SK-N-SH treated with all-trans-retinoic acid at 6 μM for 48 hours (cell line): ENCODE data around the gene ROBO2.

Experiments used
- ATAC-seq: fragments of 200-7000 bp; cut with Tn5 transposase; 3 replicates; pipeline ENCODE4 v1.9.1; 2020; ENCODE audit warnings: mild to moderate bottlenecking, moderate library complexity
- ARNTL ChIP-seq: fragments of 450-650 bp; formaldehyde crosslinking; IDR thresholded peaks from 2 replicates; pipeline ENCODE4 v1.5.0; 2020; ENCODE audit warnings: low read depth, mild to moderate bottlenecking, moderate library complexity, borderline replicate concordance
- CSDC2 ChIP-seq: fragments of 250-450 bp; sonication (Bioruptor Pico); IDR thresholded peaks from 2 replicates; pipeline ENCODE4 v1.5.0; 2020; ENCODE audit warnings: mild to moderate bottlenecking, moderate library complexity
- GLIS3 ChIP-seq: fragments of 250-450 bp; sonication (Bioruptor Pico); IDR thresholded peaks from 2 replicates; pipeline ENCODE4 v1.5.0; 2020; ENCODE audit warnings: mild to moderate bottlenecking, moderate library complexity
- ISL1 ChIP-seq: fragments of 250-450 bp; sonication (Bioruptor Pico); IDR thresholded peaks from 2 replicates; pipeline ENCODE4 v2.1.2; 2022; ENCODE audit warnings: mild to moderate bottlenecking, moderate library complexity
- OSR1 ChIP-seq: fragments of 250-450 bp; sonication (Bioruptor Pico); IDR thresholded peaks from 2 replicates; pipeline ENCODE4 v1.8.0; 2022; ENCODE audit warnings: moderate library complexity, mild to moderate bottlenecking, inconsistent platforms
- PPARA ChIP-seq: fragments of 250-450 bp; sonication (Bioruptor Pico); IDR thresholded peaks from 2 replicates; pipeline ENCODE4 v1.5.0; 2020; ENCODE audit warnings: mild to moderate bottlenecking, borderline replicate concordance
- RARB ChIP-seq: fragments of 250-450 bp; sonication (Bioruptor Pico); IDR thresholded peaks from 2 replicates; pipeline ENCODE4 v1.8.0; 2021; ENCODE audit warnings: mild to moderate bottlenecking, moderate library complexity
- SNAI2 ChIP-seq: fragments of 250-450 bp; sonication (Bioruptor Pico); IDR thresholded peaks from 2 replicates; pipeline ENCODE4 v1.5.0; 2020; ENCODE audit warnings: mild to moderate bottlenecking, moderate library complexity
- TCF4 ChIP-seq: fragments of 250-450 bp; sonication (Bioruptor Pico); IDR thresholded peaks from 2 replicates; pipeline ENCODE4 v1.8.0; 2021; ENCODE audit warnings: mild to moderate bottlenecking, moderate library complexity, borderline replicate concordance
- TOX ChIP-seq: fragments of 250-450 bp; sonication (Bioruptor Pico); IDR thresholded peaks from 2 replicates; pipeline ENCODE4 v1.8.0; 2021; ENCODE audit warnings: mild to moderate bottlenecking, moderate library complexity, borderline replicate concordance
- ZC3H10 ChIP-seq: fragments of 250-450 bp; sonication (Bioruptor Pico); IDR thresholded peaks from 2 replicates; pipeline ENCODE4 v1.5.1; 2021; ENCODE audit warnings: mild to moderate bottlenecking, moderate library complexity
- ZFP3 ChIP-seq: fragments of 250-450 bp; sonication (Bioruptor Pico); IDR thresholded peaks from 2 replicates; pipeline ENCODE4 v1.5.0; 2020; ENCODE audit warnings: mild to moderate bottlenecking, moderate library complexity
- ZFP30 ChIP-seq: fragments of 450-650 bp; formaldehyde crosslinking; IDR thresholded peaks from 2 replicates; pipeline ENCODE4 v1.5.0; 2022; ENCODE audit warnings: mild to moderate bottlenecking, moderate library complexity
- ZNF565 ChIP-seq: fragments of 450-650 bp; formaldehyde crosslinking; conservative IDR thresholded peaks from 2 replicates; pipeline ENCODE4 v1.5.0; 2020; ENCODE audit warnings: low read depth, mild to moderate bottlenecking, moderate library complexity
- ZNF70 ChIP-seq: fragments of 450-650 bp; formaldehyde crosslinking; IDR thresholded peaks from 2 replicates; pipeline ENCODE4 v1.5.0; 2020; ENCODE audit warnings: mild to moderate bottlenecking, moderate library complexity
- ZNF8 ChIP-seq: fragments of 450-650 bp; formaldehyde crosslinking; IDR thresholded peaks from 2 replicates; pipeline ENCODE4 v1.5.0; 2020; ENCODE audit warnings: mild to moderate bottlenecking, moderate library complexity
- TF ChIP-seq, protein P1 (sequence below): fragments of 250-450 bp; sonication (Bioruptor Pico); IDR thresholded peaks from 2 replicates; pipeline ENCODE4 v1.5.1; 2021; ENCODE audit warnings: mild to moderate bottlenecking, moderate library complexity
- TF ChIP-seq, protein P2 (sequence below): fragments of 250-450 bp; sonication (Bioruptor Pico); IDR thresholded peaks from 2 replicates; pipeline ENCODE4 v1.8.0; 2021; ENCODE audit warnings: low read depth, mild to moderate bottlenecking, moderate library complexity, borderline replicate concordance
- TF ChIP-seq, protein P3 (sequence below): fragments of 250-450 bp; sonication (Bioruptor Pico); IDR thresholded peaks from 2 replicates; pipeline ENCODE4 v1.8.0; 2020; ENCODE audit warnings: mild to moderate bottlenecking, moderate library complexity, borderline replicate concordance
- TF ChIP-seq, protein P4 (sequence below): fragments of 250-450 bp; sonication (Bioruptor Pico); IDR thresholded peaks from 2 replicates; pipeline ENCODE4 v1.5.0; 2020; ENCODE audit warnings: mild to moderate bottlenecking, moderate library complexity
- TF ChIP-seq, protein P5 (sequence below): fragments of 250-450 bp; sonication (Bioruptor Pico); IDR thresholded peaks from 2 replicates; pipeline ENCODE4 v1.5.1; 2020; ENCODE audit warnings: low read depth, mild to moderate bottlenecking, moderate library complexity

ROBO2 gene

DNA sequence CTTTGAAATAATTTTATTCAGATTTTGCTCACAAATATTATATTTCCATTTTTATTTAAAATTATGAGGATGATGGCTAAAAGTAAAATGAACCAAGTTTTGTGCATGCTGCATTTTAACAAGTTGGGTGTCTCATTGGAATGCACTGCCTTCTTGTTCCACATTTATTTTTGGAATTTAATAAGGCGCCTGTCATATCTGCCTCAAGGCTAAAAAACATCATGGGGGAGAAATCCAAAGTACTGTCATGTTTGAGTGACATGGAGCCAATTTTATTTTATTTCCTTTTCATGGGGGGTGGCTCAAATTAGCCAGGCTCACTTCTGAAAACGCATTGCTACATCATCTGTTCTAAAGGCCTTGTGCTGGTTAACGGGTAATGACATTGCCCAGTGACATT is 205.1 kb downstream of the ROBO2 start:
- no peak for ATAC-seq

DNA sequence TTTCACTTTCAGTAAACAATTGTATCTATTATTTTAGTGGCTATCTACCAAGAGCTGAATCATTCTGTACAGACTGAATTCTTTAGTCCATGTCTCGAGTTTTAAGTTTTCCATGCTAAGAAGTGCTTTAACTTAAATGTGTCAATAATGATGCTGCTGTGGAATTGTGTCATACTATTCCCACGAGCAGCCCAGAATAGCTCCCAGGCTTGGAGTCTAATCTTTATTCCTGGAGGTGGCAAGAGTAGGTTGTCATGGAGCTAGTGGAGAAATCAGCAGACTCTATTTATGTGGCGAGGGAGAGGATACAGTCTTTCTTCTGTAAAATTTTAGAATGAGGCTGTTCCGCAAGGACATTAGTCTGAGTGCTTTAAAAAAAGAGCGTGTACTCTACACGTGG is 207.2 kb downstream of the ROBO2 start:
- ATAC-seq = no peak
- TF ChIP-seq ZNF70 (CRISPR knock-in tag) (no peak), ARNTL (CRISPR knock-in tag) (no peak), TOX (CRISPR knock-in tag) (no peak), ZC3H10 (CRISPR knock-in tag) (no peak)
- TF ChIP-seq, protein P1, sequence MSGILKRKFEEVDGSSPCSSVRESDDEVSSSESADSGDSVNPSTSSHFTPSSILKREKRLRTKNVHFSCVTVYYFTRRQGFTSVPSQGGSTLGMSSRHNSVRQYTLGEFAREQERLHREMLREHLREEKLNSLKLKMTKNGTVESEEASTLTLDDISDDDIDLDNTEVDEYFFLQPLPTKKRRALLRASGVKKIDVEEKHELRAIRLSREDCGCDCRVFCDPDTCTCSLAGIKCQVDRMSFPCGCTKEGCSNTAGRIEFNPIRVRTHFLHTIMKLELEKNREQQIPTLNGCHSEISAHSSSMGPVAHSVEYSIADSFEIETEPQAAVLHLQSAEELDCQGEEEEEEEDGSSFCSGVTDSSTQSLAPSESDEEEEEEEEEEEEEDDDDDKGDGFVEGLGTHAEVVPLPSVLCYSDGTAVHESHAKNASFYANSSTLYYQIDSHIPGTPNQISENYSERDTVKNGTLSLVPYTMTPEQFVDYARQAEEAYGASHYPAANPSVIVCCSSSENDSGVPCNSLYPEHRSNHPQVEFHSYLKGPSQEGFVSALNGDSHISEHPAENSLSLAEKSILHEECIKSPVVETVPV (CRISPR knock-in tag) = no peak
- TF ChIP-seq, protein P2, sequence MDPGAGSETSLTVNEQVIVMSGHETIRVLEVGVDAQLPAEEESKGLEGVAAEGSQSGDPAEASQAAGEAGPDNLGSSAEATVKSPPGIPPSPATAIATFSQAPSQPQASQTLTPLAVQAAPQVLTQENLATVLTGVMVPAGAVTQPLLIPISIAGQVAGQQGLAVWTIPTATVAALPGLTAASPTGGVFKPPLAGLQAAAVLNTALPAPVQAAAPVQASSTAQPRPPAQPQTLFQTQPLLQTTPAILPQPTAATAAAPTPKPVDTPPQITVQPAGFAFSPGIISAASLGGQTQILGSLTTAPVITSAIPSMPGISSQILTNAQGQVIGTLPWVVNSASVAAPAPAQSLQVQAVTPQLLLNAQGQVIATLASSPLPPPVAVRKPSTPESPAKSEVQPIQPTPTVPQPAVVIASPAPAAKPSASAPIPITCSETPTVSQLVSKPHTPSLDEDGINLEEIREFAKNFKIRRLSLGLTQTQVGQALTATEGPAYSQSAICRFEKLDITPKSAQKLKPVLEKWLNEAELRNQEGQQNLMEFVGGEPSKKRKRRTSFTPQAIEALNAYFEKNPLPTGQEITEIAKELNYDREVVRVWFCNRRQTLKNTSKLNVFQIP = no peak
- TF ChIP-seq, protein P3, sequence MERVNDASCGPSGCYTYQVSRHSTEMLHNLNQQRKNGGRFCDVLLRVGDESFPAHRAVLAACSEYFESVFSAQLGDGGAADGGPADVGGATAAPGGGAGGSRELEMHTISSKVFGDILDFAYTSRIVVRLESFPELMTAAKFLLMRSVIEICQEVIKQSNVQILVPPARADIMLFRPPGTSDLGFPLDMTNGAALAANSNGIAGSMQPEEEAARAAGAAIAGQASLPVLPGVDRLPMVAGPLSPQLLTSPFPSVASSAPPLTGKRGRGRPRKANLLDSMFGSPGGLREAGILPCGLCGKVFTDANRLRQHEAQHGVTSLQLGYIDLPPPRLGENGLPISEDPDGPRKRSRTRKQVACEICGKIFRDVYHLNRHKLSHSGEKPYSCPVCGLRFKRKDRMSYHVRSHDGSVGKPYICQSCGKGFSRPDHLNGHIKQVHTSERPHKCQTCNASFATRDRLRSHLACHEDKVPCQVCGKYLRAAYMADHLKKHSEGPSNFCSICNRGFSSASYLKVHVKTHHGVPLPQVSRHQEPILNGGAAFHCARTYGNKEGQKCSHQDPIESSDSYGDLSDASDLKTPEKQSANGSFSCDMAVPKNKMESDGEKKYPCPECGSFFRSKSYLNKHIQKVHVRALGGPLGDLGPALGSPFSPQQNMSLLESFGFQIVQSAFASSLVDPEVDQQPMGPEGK = no peak

More for the DNA sequence above, 205.1 kb downstream of the ROBO2 start:
- no peak for TF ChIP-seq ZNF565
- TF ChIP-seq CSDC2 (CRISPR knock-in tag) = no peak
- no peak for TF ChIP-seq SNAI2 (CRISPR knock-in tag)
- no peak for TF ChIP-seq PPARA (CRISPR knock-in tag)
- no peak for TF ChIP-seq GLIS3 (CRISPR knock-in tag)
- TF ChIP-seq, protein P2 = no peak
- TF ChIP-seq, protein P4, sequence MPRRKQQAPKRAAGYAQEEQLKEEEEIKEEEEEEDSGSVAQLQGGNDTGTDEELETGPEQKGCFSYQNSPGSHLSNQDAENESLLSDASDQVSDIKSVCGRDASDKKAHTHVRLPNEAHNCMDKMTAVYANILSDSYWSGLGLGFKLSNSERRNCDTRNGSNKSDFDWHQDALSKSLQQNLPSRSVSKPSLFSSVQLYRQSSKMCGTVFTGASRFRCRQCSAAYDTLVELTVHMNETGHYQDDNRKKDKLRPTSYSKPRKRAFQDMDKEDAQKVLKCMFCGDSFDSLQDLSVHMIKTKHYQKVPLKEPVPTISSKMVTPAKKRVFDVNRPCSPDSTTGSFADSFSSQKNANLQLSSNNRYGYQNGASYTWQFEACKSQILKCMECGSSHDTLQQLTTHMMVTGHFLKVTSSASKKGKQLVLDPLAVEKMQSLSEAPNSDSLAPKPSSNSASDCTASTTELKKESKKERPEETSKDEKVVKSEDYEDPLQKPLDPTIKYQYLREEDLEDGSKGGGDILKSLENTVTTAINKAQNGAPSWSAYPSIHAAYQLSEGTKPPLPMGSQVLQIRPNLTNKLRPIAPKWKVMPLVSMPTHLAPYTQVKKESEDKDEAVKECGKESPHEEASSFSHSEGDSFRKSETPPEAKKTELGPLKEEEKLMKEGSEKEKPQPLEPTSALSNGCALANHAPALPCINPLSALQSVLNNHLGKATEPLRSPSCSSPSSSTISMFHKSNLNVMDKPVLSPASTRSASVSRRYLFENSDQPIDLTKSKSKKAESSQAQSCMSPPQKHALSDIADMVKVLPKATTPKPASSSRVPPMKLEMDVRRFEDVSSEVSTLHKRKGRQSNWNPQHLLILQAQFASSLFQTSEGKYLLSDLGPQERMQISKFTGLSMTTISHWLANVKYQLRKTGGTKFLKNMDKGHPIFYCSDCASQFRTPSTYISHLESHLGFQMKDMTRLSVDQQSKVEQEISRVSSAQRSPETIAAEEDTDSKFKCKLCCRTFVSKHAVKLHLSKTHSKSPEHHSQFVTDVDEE (CRISPR knock-in tag) = no peak
- no peak for TF ChIP-seq ISL1 (CRISPR knock-in tag)
- TF ChIP-seq, protein P3 = no peak
- no peak for TF ChIP-seq ZNF8

DNA sequence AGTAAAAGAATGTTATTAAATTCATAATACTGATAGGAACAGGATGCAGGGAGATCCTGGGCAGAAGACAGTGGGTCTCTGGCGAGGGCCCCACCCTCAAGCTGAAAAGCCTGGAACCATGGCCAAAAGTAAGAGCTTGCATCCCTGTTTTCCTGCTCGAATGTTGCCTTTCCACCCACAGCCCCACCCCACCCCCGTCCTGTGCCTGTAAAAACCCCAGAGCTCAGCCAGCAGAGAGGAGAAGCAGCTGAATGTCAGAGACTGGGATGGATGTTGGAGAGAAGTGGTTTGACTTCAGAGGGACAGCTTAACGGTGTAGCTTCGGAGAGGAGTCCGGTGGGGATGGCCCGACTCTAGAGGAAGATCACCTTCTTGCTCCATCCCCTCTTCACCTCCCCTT is 207.9 kb downstream of the ROBO2 start:
- no peak for TF ChIP-seq ZNF8
- TF ChIP-seq CSDC2 (CRISPR knock-in tag) = no peak
- no peak for ATAC-seq

DNA sequence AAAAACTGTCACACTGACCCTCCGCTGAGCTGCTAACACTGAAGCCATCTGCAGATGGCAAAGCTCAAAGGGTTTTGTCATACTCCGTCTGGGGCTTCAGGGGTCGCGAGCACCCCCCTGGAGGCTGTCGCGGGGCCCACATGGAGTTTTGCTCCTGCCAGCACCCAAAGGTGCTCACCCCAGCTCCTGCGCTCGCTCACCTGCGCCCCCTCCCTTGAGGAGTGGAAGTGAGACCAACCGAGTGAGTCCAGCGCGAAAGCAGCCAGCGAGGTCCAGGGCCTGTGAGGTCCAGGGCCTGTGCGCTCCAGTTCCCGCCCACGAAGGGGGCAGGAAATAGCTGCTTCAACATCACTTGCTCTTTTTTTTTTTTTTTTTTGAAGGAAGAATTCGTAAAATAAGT is 208.5 kb downstream of the ROBO2 start:
- no peak for ATAC-seq
- TF ChIP-seq GLIS3 (CRISPR knock-in tag) (no peak), ZFP3 (CRISPR knock-in tag) (no peak), ZNF70 (CRISPR knock-in tag) (no peak), OSR1 (CRISPR knock-in tag) (no peak), TCF4 (CRISPR knock-in tag) (no peak), ZFP30 (CRISPR knock-in tag) (no peak), RARB (no peak)
- TF ChIP-seq, protein P5, sequence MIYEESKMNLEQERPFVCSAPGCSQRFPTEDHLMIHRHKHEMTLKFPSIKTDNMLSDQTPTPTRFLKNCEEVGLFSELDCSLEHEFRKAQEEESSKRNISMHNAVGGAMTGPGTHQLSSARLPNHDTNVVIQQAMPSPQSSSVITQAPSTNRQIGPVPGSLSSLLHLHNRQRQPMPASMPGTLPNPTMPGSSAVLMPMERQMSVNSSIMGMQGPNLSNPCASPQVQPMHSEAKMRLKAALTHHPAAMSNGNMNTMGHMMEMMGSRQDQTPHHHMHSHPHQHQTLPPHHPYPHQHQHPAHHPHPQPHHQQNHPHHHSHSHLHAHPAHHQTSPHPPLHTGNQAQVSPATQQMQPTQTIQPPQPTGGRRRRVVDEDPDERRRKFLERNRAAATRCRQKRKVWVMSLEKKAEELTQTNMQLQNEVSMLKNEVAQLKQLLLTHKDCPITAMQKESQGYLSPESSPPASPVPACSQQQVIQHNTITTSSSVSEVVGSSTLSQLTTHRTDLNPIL = no peak
- TF ChIP-seq, protein P4 (CRISPR knock-in tag) = no peak
